OCI-LY1 (cell line): ENCODE results near the gene STK32B.

Source experiments
- H2AFZ ChIP-seq: fragments of 200-600 bp; sonication (generic), shearing (Covaris generic); 2 replicates; pipeline ENCODE4 v1.6.0; 2014; ENCODE audit warnings: antibody characterized with exemption, mild to moderate bottlenecking, low read length
- H3F3A ChIP-seq: fragments of 200-600 bp; sonication (generic), shearing (Covaris generic); 2 replicates; pipeline ENCODE4 v1.6.0; 2014; ENCODE audit warnings: mild to moderate bottlenecking, antibody characterized with exemption, low read length, moderate library complexity; ENCODE audit not compliant: insufficient read depth
- H3K27ac ChIP-seq: fragments of 200-600 bp; sonication (generic); 2 replicates; pipeline ENCODE4 v1.5.1; 2014; ENCODE audit warnings: low read length, mixed run types, mild to moderate bottlenecking, low read depth; ENCODE audit not compliant: poor library complexity, severe bottlenecking
- H3K27me3 ChIP-seq: fragments of 200-600 bp; sonication (generic); 2 replicates; pipeline ENCODE4 v1.6.0; 2014; ENCODE audit warnings: antibody characterized with exemption, mild to moderate bottlenecking, low read length, moderate library complexity; ENCODE audit not compliant: insufficient read depth
- H3K36me3 ChIP-seq: fragments of 200-600 bp; sonication (generic); 2 replicates; pipeline ENCODE4 v1.6.1; 2014; ENCODE audit warnings: mild to moderate bottlenecking, antibody characterized with exemption, low read length, moderate library complexity, mixed read lengths; ENCODE audit not compliant: insufficient read depth
- H3K4me1 ChIP-seq: fragments of 200-600 bp; sonication (generic); 2 replicates; pipeline ENCODE4 v1.5.1; 2014; ENCODE audit warnings: mild to moderate bottlenecking, low read length, moderate library complexity; ENCODE audit not compliant: insufficient read depth, severe bottlenecking
- H3K4me2 ChIP-seq: fragments of 200-600 bp; sonication (generic), shearing (Covaris generic); 2 replicates; pipeline ENCODE4 v1.6.1; 2014; ENCODE audit warnings: low read length
- H3K4me3 ChIP-seq: fragments of 200-600 bp; sonication (generic); 2 replicates; pipeline ENCODE4 v1.5.1; 2014; ENCODE audit warnings: low read length, low read depth, mild to moderate bottlenecking, mixed read lengths; ENCODE audit not compliant: poor library complexity, severe bottlenecking
- H3K79me2 ChIP-seq: fragments of 200-600 bp; shearing (Covaris generic); 2 replicates; pipeline ENCODE4 v1.6.1; 2016; ENCODE audit warnings: mixed run types, low read length, mixed read lengths; ENCODE audit not compliant: insufficient read depth
- H3K9ac ChIP-seq: fragments of 200-600 bp; sonication (generic), shearing (Covaris generic); 2 replicates; pipeline ENCODE4 v1.6.1; 2014; ENCODE audit warnings: mild to moderate bottlenecking, low read length, mixed read lengths
- H3K9me2 ChIP-seq: fragments of 200-600 bp; sonication (generic), shearing (Covaris generic); 2 replicates; pipeline ENCODE4 v1.6.1; 2014; ENCODE audit warnings: low read depth, mild to moderate bottlenecking, low read length, mixed read lengths
- H3K9me3 ChIP-seq: fragments of 200-600 bp; shearing (Covaris generic); 2 replicates; pipeline ENCODE4 v1.6.1; 2014; ENCODE audit warnings: low read length, mixed read lengths
- H4K20me1 ChIP-seq: fragments of 200-600 bp; sonication (generic), shearing (Covaris generic); 2 replicates; pipeline ENCODE4 v1.6.0; 2016; ENCODE audit warnings: mild to moderate bottlenecking, low read length; ENCODE audit not compliant: insufficient read depth
- CTCF ChIP-seq: fragments of 200-600 bp; sonication (generic), shearing (Covaris generic); IDR thresholded peaks from 2 replicates; pipeline ENCODE4 v1.5.1; 2017; ENCODE audit warnings: mild to moderate bottlenecking, antibody characterized with exemption, low read length, moderate library complexity, mixed read lengths
- EZH2 ChIP-seq: fragments of 200-600 bp; sonication (generic), shearing (Covaris generic); IDR thresholded peaks from 2 replicates; pipeline ENCODE4 v1.8.0; 2017; ENCODE audit warnings: borderline replicate concordance, mixed run types, mild to moderate bottlenecking, antibody characterized with exemption, low read length, moderate library complexity, mixed read lengths

The STK32B gene

GRCh38 chr4:5421416-5421815, 370.1 kb downstream of the STK32B start:
- H3K36me3 ChIP-seq: no peaks in the 10 kb centered on the region
- H3K9me2 ChIP-seq: no peaks in the 10 kb centered on the region
- no peak overlapping the region for H3K27ac ChIP-seq
- no peaks in the 10 kb centered on the region for H3K9me3 ChIP-seq
- no peak for TF ChIP-seq CTCF
- no peak for TF ChIP-seq EZH2
- H3K4me1 ChIP-seq: no peaks in the 10 kb centered on the region
- no peaks in the 10 kb centered on the region for H4K20me1 ChIP-seq
- no peak overlapping the region for H3K9ac ChIP-seq
- no peak overlapping the region for H3K4me3 ChIP-seq
- no peaks in the 10 kb centered on the region for H3F3A ChIP-seq
- no peak overlapping the region for H2AFZ ChIP-seq
- no peaks in the 10 kb centered on the region for H3K79me2 ChIP-seq
- no peaks in the 10 kb centered on the region for H3K27me3 ChIP-seq
- no peak overlapping the region for H3K4me2 ChIP-seq

GRCh38 chr4:5422195-5422594, 370.9 kb downstream of the STK32B start:
- no peak overlapping the region for H3K27ac ChIP-seq
- TF ChIP-seq EZH2: no peak
- no peak for TF ChIP-seq CTCF
- no peaks in the 10 kb centered on the region for H3K4me1 ChIP-seq
- no peaks in the 10 kb centered on the region for H3K79me2 ChIP-seq
- H3K36me3 ChIP-seq: no peaks in the 10 kb centered on the region
- H3K9ac ChIP-seq: no peak overlapping the region
- H3K4me2 ChIP-seq: no peak overlapping the region
- H3K27me3 ChIP-seq: no peaks in the 10 kb centered on the region
- H4K20me1 ChIP-seq: no peaks in the 10 kb centered on the region
- no peaks in the 10 kb centered on the region for H3F3A ChIP-seq
- H3K9me3 ChIP-seq: no peaks in the 10 kb centered on the region
- no peak overlapping the region for H2AFZ ChIP-seq
- H3K4me3 ChIP-seq: no peak overlapping the region
- H3K9me2 ChIP-seq: no peaks in the 10 kb centered on the region

GRCh38 chr4:5423670-5424069, 372.4 kb downstream of the STK32B start:
- Histone ChIP-seq H3K79me2 (no peaks in the 10 kb centered on the region), H3K9ac (no peak overlapping the region), H4K20me1 (no peaks in the 10 kb centered on the region), H3K9me3 (no peaks in the 10 kb centered on the region), H3K36me3 (no peaks in the 10 kb centered on the region), H3K4me1 (no peaks in the 10 kb centered on the region), H3K27me3 (no peaks in the 10 kb centered on the region), H3K27ac (no peak overlapping the region), H3K4me3 (no peak overlapping the region), H3K9me2 (no peaks in the 10 kb centered on the region), H2AFZ (no peak overlapping the region), H3F3A (no peaks in the 10 kb centered on the region), H3K4me2 (no peak overlapping the region)
- TF ChIP-seq CTCF (no peak), EZH2 (no peak)
